ENCODE measurements around the gene SERPINE2.
A peak's percentile ranks its signal among the peaks of the same experiment; 100 is the strongest.

Gene SERPINE2

DNA sequence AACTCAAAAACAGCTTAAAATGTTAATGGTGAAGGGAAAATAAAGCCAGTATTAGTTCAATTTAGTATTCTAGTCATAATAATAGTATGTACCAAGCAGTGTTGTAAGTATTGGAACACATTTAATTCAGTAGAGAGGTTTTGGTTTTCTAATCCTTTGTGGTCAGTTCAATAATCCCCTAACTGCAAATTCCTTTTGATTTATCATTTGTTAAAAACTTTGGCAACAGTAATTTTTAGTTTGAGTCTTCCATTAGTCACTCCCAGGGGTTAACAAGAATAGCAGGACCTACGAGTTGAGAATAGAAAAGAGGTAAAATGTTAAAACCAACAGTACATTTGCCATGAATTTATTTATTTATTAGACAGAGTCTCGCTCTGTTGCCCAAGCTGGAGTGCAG is 71.1 kb downstream of the SERPINE2 start:
- Histone ChIP-seq H3K4me3 (ENCODE audit: low read length) (no peak overlapping the region), H3K36me3 (ENCODE audit: control insufficient read depth, low read length) (peaks cover 58% of the 10 kb centered on the region), H3K4me1 (ENCODE audit: control insufficient read depth, low read length) (no peaks in the 10 kb centered on the region), H3K9me3 (ENCODE audit: control insufficient read depth, insufficient read depth, low read length) (no peaks in the 10 kb centered on the region), H3F3A (ENCODE audit: control insufficient read depth, insufficient read depth) (peaks cover 10% of the 10 kb centered on the region), H3K79me2 (ENCODE audit: control insufficient read depth, low read length) (peaks cover 22% of the 10 kb centered on the region), H4K20me1 (ENCODE audit: control insufficient read depth, insufficient read depth, low read depth, low read length) (0 out of 2 replicates have a peak, but pooled peaks cover 6% of the 10 kb centered on the region), H3K27me3 (ENCODE audit: control insufficient read depth, low read length) (no peaks in the 10 kb centered on the region), H3K27ac (ENCODE audit: low read depth, low read length) (no peak overlapping the region), H3K9me2 (replicated peaks; ENCODE audit: control insufficient read depth, low read length) (no peaks in the 10 kb centered on the region), H3K4me2 (ENCODE audit: low read length) (no peak overlapping the region)
- TF ChIP-seq, protein P1, sequence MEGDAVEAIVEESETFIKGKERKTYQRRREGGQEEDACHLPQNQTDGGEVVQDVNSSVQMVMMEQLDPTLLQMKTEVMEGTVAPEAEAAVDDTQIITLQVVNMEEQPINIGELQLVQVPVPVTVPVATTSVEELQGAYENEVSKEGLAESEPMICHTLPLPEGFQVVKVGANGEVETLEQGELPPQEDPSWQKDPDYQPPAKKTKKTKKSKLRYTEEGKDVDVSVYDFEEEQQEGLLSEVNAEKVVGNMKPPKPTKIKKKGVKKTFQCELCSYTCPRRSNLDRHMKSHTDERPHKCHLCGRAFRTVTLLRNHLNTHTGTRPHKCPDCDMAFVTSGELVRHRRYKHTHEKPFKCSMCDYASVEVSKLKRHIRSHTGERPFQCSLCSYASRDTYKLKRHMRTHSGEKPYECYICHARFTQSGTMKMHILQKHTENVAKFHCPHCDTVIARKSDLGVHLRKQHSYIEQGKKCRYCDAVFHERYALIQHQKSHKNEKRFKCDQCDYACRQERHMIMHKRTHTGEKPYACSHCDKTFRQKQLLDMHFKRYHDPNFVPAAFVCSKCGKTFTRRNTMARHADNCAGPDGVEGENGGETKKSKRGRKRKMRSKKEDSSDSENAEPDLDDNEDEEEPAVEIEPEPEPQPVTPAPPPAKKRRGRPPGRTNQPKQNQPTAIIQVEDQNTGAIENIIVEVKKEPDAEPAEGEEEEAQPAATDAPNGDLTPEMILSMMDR (IDR thresholded peaks at IDR 0.05; ENCODE audit: low read depth, low read length, poor library complexity, severe bottlenecking) = no peak
- TF ChIP-seq EZH2phosphoT487 (IDR thresholded peaks at IDR 0.05; ENCODE audit: borderline replicate concordance, low read length) = no peak

DNA sequence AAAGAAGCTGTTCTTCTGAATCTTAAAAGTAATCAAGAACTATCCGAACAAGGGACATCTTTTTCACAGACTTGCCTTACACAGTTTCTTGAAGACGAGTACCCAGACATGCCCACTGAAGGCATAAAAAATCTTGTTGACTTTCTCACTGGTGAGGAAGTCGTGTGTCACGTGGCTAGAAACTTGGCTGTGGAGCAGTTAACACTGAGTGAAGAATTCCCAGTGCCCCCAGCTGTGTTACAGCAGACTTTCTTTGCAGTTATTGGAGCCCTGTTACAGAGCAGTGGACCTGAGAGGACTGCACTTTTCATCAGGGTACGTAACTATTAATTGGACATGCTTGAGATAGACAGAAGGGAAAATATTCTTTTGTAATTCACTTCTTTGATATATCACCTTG is 79.4 kb downstream of the SERPINE2 start:
- no peak for TF ChIP-seq EZH2phosphoT487 (IDR thresholded peaks at IDR 0.05; ENCODE audit: borderline replicate concordance, low read length)
- TF ChIP-seq, protein P1 (IDR thresholded peaks at IDR 0.05; ENCODE audit: low read depth, low read length, poor library complexity, severe bottlenecking) = no peak
- Histone ChIP-seq H3K9me2 (replicated peaks; ENCODE audit: control insufficient read depth, low read length) (no peaks in the 10 kb centered on the region), H3K27ac (ENCODE audit: low read depth, low read length) (no peak overlapping the region), H3K4me3 (ENCODE audit: low read length) (peak overlapping the region; percentile 86), H3K4me2 (ENCODE audit: low read length) (peak overlapping the region; percentile 85), H3K4me1 (ENCODE audit: control insufficient read depth, low read length) (peaks cover 51% of the 10 kb centered on the region), H4K20me1 (ENCODE audit: control insufficient read depth, insufficient read depth, low read depth, low read length) (peaks cover 20% of the 10 kb centered on the region; the same call in 1 of the 2 replicates), H3K79me2 (ENCODE audit: control insufficient read depth, low read length) (peaks cover 72% of the 10 kb centered on the region), H3K36me3 (ENCODE audit: control insufficient read depth, low read length) (peaks cover 55% of the 10 kb centered on the region), H3K9me3 (ENCODE audit: control insufficient read depth, insufficient read depth, low read length) (no peaks in the 10 kb centered on the region), H3K27me3 (ENCODE audit: control insufficient read depth, low read length) (no peaks in the 10 kb centered on the region), H3F3A (ENCODE audit: control insufficient read depth, insufficient read depth) (no peaks in the 10 kb centered on the region)

DNA sequence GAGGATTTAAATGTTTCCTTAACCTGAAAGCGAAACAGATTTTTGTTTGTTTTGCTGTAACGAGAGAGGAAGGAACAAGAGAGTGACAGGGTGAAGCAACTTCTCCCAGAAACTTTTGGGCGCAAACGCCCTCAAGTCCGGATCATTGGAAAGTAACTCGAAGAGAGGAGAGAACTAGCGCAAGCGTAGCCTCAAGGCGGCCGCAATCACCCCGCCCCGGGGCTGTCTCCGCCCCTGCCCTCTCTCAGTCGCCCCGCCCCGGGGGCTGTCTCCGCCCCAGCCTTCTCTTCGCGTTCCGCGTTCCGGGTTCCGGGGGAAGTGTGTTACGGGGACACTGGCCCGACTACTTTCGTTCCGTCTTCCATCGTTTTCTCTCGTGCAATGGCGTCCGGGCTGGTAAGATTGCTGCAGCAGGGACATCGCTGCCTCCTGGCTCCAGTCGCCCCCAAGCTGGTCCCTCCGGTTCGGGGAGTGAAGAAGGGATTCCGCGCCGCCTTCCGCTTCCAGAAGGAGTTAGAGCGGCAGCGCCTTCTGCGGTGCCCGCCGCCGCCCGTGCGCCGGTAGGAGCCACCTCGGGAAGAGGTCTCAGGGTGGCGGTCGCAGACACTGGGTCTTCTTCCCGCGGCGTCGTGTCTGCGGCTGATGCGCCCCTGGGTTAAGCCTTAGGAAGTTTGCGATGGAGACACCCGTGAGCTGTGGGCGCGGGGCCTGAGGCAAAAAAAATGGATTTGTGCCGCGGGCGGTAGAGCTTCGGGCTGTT is 81.8 kb downstream of the SERPINE2 start, which contains the start of gene MRPL44:
Gene MRPL44, plus strand, starts transcription at position 372 of the 760 bp plus-strand sequence. Its CDS starts 10 bp downstream, at position 382.
- H3K4me3 ChIP-seq (ENCODE audit: low read length) = peak within 1 kb of the TSS; percentile 86
- no peaks in the 10 kb centered on the region for H3K9me2 ChIP-seq (replicated peaks; ENCODE audit: control insufficient read depth, low read length)
- peaks cover 58% of the 10 kb centered on the region for H3K4me1 ChIP-seq (ENCODE audit: control insufficient read depth, low read length)
- TF ChIP-seq EZH2phosphoT487 (IDR thresholded peaks at IDR 0.05; ENCODE audit: borderline replicate concordance, low read length) = no peak
- TF ChIP-seq, protein P1 (IDR thresholded peaks at IDR 0.05; ENCODE audit: low read depth, low read length, poor library complexity, severe bottlenecking) = no peak
- peaks cover 39% of the 10 kb centered on the region for H3K36me3 ChIP-seq (ENCODE audit: control insufficient read depth, low read length)
- peaks cover 17% of the 10 kb centered on the region; the same call in 1 of the 2 replicates for H4K20me1 ChIP-seq (ENCODE audit: control insufficient read depth, insufficient read depth, low read depth, low read length)
- no peaks in the 10 kb centered on the region for H3F3A ChIP-seq (ENCODE audit: control insufficient read depth, insufficient read depth)
- H3K27me3 ChIP-seq (ENCODE audit: control insufficient read depth, low read length) = no peaks in the 10 kb centered on the region
- peaks cover 50% of the 10 kb centered on the region for H3K79me2 ChIP-seq (ENCODE audit: control insufficient read depth, low read length)
- peak within 1 kb of the TSS; percentile 32 for H3K27ac ChIP-seq (ENCODE audit: low read depth, low read length)
- no peaks in the 10 kb centered on the region for H3K9me3 ChIP-seq (ENCODE audit: control insufficient read depth, insufficient read depth, low read length)
- peak within 1 kb of the TSS; percentile 85 for H3K4me2 ChIP-seq (ENCODE audit: low read length)
